GM13977 (cell line): ENCODE data around the gene RAB5B.

Source experiments
- DNase-seq: peaks from one replicate; pipeline ENCODE4 v3.0.0; 2012; ENCODE audit warnings: low spot score
- CTCF ChIP-seq: IDR thresholded peaks from 2 replicates; pipeline ENCODE4 v1.5.1; 2012; ENCODE audit warnings: mild to moderate bottlenecking, control low read depth; ENCODE audit not compliant: insufficient read depth; ENCODE audit errors: extremely low read depth, missing control alignments
- in situ Hi-C: fragments of 300-500 bp; cut with MboI; formaldehyde crosslinking; loops from one replicate; pipeline ENCODE4 v1.12.0; 2022; ENCODE audit warnings: low sequenced_read_pairs, low pct_unique_long_range_greater_than_20kb, mixed read lengths, inconsistent platforms; ENCODE audit not compliant: unreplicated experiment

Gene RAB5B

GRCh38 chr12:55933799-55934742 lies 39.8 kb upstream of the RAB5B start:
- DNase-seq: no peak
- TF ChIP-seq CTCF: no peak
- in situ Hi-C loops: no loop called here

GRCh38 chr12:55934773-55935172 lies 39.1 kb upstream of the RAB5B start:
- in situ Hi-C loops: no loop called here
- TF ChIP-seq CTCF: no peak
- DNase-seq: no peak

GRCh38 chr12:55935738-55936151 lies 38.1 kb upstream of the RAB5B start:
- no peak for TF ChIP-seq CTCF
- no peak for DNase-seq
- in situ Hi-C loops: no loop called here

GRCh38 chr12:55937981-55938380 lies 35.9 kb upstream of the RAB5B start:
- in situ Hi-C loops: no loop called here
- no peak for DNase-seq
- TF ChIP-seq CTCF: no peak

GRCh38 chr12:55938826-55939501 lies 34.9 kb upstream of the RAB5B start:
- no peak for DNase-seq
- in situ Hi-C loops: no loop called here
- no peak for TF ChIP-seq CTCF

- TF ChIP-seq CTCF: peak; percentile 88
- in situ Hi-C loops: loop anchor here (10.0 kb wide), 1 partner anchor 195 kb away; the partner anchor contains the start of gene GDF11
- DNase-seq: peak; percentile 84
Observed at GRCh38 chr12:55940065-55940732, 33.7 kb upstream of the RAB5B start.
